HG03108 (cell line): Measurements from ENCODE around the gene CACNA1C.

ENCODE experiments used
- ATAC-seq: cut with Tn5 transposase; IDR thresholded peaks from one replicate; pipeline ENCODE4 v1.9.1; 2021; ENCODE audit warnings: moderate library complexity; ENCODE audit not compliant: unreplicated experiment

CACNA1C gene

GRCh38 chr12:2435511-2435910 is 382.7 kb downstream of the CACNA1C start:
- no peak for ATAC-seq

- no peak for ATAC-seq
Observed at GRCh38 chr12:2439332-2440100, 386.7 kb downstream of the CACNA1C start.

DNA sequence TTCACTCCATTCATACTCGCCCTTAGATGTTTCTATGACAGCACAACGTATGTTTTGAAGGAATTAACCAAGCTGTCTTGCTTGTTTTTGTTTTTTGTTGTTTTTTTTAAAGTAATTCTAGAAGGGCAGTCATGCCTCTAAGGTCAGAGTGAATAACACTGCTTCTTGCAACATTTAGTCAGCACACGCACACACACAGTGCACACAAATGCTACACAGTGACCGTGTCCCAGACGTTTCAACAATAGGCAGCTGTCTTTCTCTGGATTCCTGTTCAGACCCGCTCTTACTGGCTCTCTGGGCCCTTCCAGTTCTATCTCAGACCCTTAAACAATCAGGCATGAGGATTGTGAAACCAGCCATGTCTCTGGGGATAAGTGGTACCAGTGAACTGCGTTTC is 391.0 kb downstream of the CACNA1C start:
- ATAC-seq: no peak

DNA sequence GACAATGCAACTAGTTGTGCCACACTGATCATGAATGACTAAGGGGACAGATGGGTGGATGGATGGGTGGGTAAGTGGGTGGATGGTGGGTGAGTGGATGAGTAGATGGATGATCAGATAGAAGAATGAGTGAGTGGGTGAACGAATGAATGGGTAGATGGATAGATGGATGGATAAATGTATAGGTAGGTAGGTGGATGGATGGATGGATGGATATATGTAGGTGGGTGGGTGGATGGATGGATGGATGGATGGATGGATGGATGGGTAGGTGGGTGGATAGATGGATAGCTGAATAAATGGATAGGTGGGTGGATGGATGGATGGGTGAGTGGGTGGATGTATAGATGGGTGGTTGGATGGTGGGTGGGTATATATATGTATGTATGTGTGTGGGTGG is 393.2 kb downstream of the CACNA1C start:
- no peak for ATAC-seq

DNA sequence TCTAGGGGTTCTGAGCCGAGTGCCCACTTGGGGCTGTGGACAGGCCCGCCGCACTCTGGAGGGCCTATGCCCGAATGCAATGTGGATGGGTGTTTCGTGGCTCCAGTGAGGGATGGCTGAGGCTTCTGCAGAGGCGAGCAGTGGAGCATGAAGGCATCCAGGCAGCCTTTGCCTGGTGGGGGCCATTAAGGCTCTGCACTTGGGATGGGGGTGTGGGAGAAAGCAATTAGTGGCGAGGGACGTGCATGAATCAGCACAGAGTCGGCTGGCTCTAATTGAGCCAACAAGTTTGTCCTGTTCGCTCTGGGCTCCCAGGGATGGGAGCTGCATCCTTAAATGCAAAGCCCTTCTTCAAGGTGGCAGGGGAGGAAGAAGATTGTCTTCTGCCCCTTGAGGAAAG is 395.1 kb downstream of the CACNA1C start:
- no peak for ATAC-seq

DNA sequence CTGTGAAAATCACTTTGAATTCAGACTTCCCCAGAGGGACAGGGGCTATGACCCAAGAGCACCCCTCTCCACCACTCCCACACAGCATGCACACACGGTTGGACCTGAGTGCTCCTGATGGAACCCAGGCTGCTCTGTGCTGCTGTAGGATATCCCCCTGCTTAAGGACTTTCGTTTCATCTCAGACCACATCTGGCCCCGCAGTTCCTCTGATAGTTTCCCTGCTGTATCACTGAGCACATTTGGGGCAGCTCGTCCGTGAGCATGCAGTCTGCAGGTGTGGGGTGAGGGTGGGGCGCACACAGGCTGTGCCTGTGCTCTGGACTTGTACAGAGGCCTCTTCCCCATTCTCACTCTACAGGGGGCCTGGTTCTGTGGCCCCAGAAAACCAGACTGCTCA is 396.8 kb downstream of the CACNA1C start:
- no peak for ATAC-seq

DNA sequence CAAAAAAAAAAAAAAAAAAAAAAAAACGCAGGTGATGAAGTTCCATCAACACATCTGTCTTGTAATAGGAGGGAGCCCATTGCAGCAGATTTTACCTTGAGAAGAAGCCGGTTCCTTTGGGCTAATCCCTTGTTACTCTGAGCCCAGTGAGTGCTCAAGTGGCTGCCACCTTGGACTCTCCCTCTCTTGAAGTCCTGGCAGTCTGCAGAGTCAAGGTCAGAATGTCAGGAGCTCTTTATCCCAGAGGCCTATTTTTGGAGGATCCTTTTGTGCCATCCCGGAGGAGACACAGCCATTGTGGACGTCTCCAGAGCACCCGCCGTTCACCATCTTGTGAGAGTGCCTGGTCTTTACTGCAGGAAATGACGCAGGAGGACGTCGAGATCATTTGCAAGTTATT is 397.8 kb downstream of the CACNA1C start:
- no peak for ATAC-seq

DNA sequence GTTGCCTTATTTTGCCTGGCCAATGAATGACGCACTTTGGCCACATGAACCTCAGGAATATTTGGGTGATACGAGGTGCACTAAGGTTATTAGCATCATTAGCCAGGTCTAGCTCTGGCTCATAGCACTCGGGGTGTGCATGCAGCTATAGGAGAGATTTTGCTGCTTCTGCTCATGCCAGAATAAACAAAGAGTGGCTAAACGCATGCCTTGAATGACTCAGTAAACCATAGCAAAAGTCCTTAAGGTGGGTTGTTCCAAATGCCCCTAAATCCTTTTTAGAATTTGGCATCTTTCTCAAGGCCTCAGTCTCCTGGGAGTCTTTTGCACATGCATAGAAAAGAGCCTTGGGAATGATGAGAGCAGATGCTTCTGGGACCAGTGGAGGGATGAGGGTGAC is 398.2 kb downstream of the CACNA1C start:
- no peak for ATAC-seq

DNA sequence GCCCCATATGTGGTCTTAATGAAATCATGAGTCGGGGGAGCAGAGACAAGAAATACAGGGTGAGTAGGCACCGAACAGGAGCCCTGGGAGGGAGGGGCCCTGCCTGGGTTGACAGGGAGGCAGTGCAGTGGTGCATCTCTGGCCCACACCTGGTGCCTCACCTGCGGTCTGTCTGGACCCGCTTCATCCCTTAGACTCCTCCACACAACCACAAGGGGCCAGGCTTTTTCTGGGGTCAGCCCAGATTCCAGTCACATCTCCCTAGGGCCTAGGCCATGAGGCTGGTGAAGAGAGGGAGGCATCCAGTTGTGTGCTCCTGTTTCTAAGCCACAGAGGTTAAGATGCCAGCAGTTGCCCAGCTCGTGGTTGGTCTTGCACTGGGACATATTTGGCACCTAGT is 398.7 kb downstream of the CACNA1C start:
- no peak for ATAC-seq

GRCh38 chr12:2453076-2453760 is 400.4 kb downstream of the CACNA1C start:
- ATAC-seq: no peak

DNA sequence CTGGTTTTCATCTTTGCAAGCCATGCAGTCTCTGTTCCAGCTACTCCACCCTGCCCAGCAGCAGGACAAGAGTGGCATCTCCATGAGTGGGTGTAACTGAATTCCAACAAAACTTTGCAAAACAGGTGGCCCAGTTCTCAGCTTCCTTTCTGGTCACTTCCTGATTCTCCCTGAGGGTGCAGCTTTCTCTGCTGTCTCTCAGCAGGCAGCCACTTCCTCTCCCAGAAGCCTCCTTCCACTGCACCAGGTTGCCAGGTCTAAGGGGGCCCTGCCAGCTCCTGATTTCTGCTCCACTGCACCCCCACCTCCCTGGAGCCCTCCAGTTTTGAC is 400.9 kb downstream of the CACNA1C start:
- no peak for ATAC-seq

DNA sequence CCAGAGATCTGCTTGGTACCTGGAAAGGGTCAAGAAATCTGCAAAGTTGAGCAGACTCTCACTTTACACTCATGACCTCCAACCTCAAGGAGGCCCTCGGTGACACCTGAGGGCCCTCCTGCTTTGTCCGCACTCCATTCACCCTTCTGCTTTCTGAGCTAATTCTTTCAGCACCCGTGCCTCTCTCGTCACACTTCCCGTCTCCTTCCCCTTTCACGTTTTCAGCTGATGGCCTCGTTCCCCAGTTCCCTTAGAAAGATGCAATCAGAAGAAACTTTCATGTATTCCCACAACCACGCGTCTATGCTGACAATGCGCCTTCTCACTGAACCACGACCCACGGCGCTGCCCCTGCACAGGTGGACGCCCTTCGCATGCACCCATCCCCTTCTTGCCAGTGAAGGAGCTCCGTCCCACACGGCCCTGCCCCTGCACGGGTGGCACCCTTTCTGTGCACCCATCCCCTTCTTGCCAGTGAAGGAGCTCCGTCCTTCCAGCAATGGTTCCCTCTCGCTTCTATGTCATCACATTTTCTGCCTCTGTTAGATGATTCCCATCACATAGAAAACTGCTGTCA is 401.9 kb downstream of the CACNA1C start:
- ATAC-seq: no peak

DNA sequence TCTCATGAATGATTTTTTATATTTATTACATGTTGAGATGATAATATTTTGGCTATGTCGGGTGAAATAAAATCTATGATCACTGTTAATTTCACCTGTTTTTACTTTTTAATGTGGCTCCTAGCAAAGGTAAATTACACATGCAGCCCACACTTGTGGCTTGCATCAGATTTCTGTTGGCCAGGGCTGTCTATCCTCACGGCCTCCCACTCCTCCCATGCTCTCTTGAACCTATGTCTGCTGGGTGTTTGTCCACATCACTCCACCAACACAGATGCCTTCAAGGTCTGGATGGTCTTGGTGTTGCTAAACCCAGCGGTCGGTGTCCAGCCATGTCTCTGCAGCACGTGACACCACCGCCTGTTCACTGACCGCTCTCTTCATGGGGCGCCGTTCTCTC is 402.6 kb downstream of the CACNA1C start:
- no peak for ATAC-seq

- ATAC-seq: no peak
Observed at GRCh38 chr12:2456122-2456812, 403.5 kb downstream of the CACNA1C start.

GRCh38 chr12:2456813-2457186 is 404.0 kb downstream of the CACNA1C start:
- ATAC-seq: no peak

DNA sequence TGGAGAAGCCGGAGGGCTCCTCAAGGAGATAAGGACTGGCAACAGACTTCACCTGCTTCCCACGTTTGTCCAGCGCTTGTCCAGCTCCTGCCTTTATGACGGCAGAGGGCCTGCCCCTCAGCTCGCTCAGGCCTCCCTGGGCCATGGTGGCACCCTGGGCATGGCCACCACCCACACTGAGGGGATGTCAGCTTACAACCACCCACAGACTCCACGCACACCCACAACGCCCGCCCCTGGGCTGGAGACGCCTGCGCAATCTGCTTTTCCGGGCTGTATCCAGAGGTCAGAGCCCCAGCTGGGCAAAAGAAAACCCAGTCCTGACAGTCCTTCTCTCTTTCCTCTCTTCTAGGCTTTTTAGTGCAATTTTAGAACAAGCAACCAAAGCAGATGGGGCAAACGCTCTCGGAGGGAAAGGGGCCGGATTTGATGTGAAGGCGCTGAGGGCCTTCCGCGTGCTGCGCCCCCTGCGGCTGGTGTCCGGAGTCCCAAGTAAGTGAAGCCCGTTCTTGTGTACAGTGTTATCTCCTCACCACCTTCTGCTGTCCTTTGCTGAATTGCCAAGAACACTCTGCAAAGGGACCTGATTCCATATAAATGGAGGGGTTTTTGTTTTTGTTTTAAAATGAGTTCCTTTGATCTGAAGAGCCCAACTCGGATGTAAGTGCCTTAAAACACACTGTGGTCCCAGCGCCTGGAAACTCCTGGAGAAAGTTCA is 404.6 kb downstream of the CACNA1C start:
- ATAC-seq: no peak

DNA sequence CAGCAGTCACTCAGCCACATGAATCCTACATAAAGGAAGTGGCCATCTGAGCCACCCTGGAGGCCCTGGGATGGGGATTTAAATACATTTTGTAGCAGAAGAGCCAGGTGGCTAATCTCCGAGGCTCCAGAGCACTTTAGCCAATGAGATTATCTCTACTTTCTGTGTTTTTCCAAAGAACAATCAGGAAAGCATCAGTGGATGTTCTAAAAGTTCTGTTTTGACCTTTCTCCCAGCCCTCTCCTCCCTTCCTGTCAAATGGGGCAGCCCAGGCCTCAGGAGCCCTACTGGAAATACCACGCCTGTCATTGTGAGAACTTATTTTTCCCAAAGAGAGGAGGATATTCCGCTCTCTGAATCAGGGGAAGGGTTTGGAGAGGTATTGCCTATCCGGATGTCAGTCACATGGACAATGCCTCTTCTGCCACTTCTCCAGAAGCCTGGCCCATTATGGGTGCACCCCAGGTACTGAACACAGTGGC is 405.2 kb downstream of the CACNA1C start:
- no peak for ATAC-seq

GRCh38 chr12:2460051-2460670 is 407.4 kb downstream of the CACNA1C start:
- ATAC-seq: no peak

GRCh38 chr12:2461046-2461445 is 408.3 kb downstream of the CACNA1C start:
- no peak for ATAC-seq

DNA sequence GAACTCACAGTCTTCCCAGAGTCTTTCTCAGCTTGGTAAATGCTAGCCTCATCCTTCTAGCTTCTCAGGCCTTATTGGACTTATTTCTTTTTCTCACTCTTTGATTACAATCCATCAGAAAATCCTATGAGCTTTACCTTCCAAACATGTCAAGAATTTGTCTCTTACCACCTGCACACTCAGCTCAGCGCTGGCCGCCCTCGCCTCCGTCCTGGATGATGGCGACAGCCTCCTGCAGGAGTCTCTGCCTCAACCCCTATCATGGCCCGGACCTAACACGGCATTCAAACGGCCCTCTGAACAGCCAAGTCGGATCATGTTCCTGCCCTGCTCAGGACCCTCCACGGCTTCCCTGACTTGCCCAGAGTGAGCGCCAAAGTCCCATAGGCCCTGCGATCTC is 408.9 kb downstream of the CACNA1C start:
- ATAC-seq: no peak

GRCh38 chr12:2462087-2462486 is 409.3 kb downstream of the CACNA1C start:
- ATAC-seq: no peak
